Measurements from ENCODE around the gene WNT7B.

Gene WNT7B

DNA sequence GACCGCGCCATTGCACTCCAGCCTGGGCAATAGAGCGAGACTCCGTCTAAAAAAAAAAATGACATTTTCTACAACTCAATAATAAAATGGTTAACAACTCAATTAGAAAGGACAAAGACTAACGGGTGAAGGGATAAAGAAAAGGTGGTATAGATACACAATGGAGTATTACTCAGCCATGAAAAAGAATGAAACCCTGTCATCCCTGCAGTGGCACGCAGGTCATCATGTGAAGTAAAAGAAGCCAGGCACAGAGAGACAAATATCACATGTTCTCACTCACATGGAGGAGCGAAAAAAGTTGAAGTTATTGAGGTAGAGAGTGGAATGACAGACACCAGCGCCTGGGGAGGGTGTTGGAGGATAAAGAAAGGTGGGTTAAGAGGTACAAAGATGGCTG, 39.0 kb downstream of the WNT7B start:
- intact Hi-C loops (cut with DNase I): no loop called here
- DNase-seq: no peak

DNA sequence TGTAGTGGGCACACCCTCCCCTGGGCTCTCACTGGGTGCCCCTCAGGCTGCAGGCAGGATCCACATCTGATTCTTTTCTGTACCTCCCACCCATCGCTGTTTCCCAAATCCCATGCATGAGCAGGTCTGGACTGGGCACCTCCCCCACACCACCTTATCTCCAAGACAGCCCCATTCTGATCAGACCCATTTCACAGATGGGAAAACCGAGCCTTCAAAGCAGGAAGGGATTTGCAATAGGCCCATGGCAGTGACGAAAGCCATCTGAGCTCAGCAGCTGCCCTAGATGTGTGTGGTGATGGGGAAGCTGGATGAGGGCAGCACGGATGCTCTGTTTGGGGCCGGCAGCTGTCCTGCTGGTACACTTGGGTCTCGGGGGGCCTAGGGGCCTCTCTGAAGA, 41.4 kb downstream of the WNT7B start:
- DNase-seq: no peak
- intact Hi-C loops (cut with DNase I): no loop called here

DNA sequence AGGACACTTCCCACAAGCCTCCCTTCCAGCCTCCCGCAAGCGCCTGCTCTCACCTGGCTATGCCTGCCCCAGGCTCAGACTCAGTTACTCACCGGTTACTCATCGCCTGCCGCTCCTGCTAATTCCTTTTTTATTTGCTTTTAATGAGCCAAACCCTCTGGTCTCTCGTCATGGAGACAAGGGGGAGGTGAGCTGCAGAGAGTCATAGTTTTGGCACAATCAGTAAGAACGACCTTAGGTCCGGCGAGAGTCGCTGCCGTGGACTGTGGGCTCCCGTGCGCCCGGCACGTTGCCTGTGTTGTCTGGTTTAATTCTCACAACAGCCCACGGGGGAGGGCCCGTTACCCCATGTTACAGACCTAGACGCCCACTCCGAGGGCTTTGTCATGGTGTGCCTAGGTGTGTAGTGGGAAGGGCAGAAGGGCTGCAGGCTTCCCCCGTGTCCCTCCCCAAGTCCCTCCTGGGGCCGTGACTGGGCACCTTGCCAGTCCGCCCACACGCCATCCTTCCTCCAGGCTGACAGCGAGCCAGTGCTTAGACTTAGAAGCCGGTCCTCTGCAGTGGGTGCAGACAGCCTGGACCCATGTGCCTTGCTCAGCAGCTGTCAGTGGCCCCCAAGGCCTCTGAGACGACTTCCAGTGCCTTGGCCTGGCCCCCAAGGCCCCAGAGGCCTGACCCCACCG, 42.2 kb downstream of the WNT7B start:
- intact Hi-C loops (cut with DNase I): no loop called here
- DNase-seq: peak in 8 of 10 donors; percentile 43 to 93 (median 56)

DNA sequence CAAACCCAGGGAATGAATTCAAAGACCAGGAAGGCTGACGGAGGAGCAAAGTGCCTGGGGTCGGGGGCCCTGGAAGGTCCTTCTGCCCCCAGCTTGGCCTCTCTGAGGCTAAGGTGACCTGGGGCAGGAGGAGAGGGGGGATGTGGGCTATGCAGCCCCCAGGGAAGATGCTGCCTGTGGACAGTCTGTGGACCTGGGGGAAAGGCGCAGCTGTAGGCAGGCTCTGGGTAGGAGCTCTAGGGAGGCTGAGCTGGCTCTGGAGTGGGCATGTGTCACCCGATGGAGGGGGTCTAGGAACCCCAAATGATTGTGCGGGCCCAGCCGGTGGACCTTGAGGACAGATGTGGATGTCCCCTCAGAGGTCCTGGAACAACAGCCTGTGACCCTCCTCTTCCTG, 42.8 kb downstream of the WNT7B start:
- DNase-seq: no peak
- intact Hi-C loops (cut with DNase I): no loop called here

DNA sequence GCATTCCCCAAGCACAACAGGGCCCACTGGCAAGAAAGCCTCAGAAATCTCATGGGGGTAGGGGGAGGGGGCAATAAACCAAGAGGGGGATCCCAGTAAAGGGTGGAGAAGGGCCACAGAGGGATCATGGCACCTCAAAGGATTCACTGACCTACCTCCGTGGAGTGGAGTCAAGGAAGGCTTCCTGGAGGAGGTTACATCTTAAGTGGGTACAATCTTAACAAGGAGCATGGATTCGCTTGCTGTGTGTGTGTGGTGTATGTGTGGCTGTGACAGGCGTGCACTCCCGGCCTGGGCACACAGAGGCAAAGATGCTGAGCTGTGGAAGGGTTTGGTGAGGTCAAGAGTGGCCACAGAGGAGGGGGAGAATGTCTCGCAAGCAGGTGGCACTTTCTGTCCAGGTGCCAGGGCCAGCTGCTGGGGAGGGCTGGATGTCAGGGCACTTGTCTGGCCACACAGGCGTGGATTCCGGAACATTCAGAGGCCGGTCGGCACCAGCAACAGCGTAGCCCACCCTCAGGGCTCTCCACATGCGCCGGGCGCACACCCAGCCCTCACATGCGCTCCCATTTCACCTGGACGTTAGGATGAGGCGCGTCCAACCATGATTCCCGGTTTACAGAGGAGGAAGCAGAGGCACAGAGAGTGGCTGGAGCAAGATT, 43.3 kb downstream of the WNT7B start:
- DNase-seq: no peak
- intact Hi-C loops (cut with DNase I): no loop called here

DNA sequence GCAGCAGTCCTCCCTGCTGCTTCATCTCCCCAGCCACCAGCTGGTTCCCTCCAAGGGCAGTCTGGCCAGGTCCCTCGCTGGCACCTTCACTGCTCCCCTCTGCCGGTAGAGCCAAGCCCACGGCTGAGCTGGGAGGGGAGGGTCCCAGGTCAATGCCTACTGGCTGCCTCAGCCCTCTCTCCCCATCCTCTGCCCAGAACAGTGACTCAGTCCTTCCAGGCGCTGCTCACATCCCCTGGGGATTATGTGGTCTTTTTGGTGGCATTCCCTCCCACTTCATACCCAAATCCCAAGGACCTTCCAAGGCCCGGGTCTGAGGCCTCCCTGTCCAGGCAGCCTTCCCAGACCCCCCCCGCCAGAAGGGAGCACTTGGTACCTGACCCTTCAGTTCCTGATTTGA, 44.9 kb downstream of the WNT7B start:
- no peak for DNase-seq
- intact Hi-C loops (cut with DNase I): no loop called here

DNA sequence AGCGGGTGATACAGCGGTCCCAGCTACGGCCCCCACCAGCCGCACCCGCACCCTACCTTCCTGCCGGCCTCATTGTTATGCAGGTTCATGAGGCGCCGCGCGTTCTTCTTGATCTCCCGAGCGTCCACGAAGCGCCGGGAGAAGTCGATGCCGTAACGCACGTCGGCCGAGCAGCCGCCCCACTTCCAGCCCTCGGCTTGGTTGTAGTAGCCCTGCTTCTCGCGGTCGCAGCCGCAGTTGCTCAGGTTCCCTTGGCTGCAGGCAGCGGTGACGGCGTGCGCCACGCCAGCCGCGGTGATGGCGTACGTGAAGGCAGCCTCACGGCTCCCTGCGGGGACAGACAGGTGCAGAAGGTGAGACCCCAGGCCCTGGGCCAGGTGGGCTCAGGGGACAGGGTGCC, 45.9 kb downstream of the WNT7B start:
- intact Hi-C loops (cut with DNase I): no loop called here

DNA sequence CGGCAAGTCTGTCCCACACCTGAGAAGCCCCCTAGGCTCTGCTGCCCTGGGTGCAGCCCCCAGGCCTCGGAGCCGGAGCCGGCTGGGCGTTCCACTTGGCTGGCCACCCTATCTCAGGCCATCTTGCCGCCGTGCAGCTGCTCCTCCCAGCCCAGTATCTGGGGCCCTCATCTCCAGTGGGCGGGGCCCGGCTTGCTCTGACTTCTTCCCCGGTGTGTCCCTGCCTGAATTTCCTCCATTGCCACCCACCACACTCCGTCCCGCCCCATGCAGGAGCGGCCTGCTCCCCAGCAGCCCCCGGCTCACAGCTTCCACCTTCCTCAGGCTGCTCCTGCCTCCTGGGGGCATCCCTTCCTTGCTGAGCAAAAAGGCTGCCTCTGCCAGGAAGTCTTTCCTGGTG, 46.6 kb downstream of the WNT7B start:
- intact Hi-C loops (cut with DNase I): no loop called here
- no peak for DNase-seq

More for the DNA sequence above, 45.9 kb downstream of the WNT7B start:
- no peak for DNase-seq

DNA sequence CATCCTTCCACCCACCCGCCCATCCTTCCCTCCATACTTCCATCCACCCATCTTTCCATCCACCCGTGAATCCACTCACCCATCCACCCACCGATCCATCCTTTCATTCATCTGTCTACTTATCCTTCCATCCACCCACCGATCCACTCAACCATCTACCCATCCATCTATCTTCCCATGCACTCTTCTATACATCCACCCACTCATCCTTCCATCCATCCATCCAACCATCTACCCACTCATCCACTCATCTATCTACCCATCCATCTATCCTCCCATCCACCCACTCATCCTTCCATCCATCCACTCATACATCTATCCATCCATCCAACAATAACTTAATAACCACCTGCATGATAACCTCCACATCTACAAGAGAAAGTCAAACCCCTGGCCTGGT, 47.3 kb downstream of the WNT7B start:
- no peak for DNase-seq
- intact Hi-C loops (cut with DNase I): no loop called here

DNA sequence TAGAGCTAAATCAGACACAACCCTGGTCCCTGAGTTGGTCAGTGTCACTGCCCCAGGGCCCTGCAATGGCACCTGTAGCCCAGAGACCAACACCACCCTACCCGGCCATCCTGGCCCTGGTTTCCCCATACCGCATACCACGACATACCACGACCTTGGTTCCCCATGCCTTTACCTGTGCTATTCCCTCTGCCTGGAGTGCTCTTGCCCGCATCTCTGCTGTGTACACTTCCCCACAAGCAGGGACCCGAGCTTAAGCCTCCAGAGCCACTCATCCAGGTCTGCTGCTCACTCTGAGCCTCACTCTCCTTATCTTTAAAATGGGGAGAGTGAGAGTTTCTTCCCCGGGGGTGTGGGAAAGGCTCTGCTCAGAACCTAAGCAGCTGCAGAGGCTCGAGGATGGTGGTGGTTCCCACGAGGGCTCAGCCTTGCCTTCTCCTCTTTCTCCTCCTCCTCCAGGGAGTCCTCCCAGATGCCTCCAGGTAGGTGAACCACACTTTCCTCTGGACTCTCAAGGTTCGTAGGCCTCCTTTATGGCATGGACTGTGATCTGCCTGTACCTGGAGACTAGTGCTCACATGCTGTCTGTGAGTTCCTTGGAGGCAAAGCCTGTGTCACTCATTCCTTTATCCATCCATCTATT, 48.1 kb downstream of the WNT7B start:
- DNase-seq: no peak
- intact Hi-C loops (cut with DNase I): no loop called here

DNA sequence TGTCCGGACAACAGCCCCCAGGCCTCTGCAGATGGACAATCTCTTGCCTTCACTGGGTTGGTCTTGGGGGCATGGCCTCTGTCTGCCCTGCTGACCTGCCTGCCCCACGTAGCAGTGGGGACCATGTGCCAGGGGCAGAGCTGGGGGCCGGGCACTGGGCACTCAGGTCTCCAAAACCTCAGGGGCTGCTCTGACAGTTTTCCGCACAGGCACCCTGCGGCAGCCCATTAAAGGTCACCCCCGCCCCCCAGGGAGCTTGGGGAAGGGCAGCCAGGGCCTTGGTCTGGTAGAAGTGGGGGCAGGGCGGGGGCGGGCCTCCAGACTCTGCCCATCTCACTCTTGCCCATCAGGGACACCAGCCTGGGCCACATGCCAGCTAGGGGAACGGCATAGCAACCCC, 49.9 kb downstream of the WNT7B start:
- DNase-seq: no peak
- intact Hi-C loops (cut with DNase I): no loop called here

DNA sequence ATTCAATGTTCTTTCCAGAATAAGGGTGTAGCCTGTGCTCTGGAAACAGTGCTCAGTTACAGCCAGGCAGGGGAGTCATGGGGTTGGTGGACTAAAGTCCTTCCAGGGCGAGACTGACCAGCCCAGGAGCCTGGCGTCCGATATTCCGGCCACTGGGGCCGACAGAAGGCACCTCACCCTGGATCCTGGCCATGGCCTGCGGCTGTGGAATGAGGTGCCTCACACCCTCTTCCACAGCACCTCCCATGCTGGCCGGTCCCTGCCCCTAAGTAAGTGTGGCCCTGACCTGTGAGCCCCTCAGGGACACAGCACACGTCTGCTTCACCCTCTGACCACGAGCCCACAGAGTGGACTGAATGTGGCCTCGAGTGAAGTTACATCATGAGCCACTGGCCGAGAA, 50.5 kb downstream of the WNT7B start:
- no peak for DNase-seq
- intact Hi-C loops (cut with DNase I): no loop called here

DNA sequence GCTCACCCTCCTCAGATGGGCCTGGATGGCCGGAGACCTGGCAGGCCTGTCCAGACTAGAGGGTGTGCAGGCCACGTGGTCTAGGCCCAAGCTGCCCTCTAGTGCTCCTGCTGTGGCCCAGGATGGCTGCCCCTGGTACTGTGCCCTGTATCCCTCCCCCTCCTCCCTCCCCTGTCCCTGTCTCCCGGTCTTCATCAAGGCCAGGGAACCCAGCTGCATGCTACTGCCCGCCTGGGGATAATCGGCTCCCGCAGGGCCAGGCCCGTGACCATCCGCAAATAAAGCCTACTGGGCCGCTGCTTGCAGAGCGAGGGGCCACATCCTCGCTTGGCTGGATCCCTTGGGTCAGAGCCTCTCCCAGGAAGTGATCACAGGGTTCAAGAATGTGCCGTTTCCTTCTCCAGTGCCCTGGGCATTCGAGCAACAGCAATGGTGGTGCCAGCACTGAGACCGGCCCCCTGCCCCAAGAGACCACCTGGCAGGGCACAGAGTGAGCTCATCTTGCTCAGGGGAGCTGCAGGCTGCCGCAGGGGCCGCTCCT, 51.1 kb downstream of the WNT7B start:
- intact Hi-C loops (cut with DNase I): no loop called here
- DNase-seq: no peak

DNA sequence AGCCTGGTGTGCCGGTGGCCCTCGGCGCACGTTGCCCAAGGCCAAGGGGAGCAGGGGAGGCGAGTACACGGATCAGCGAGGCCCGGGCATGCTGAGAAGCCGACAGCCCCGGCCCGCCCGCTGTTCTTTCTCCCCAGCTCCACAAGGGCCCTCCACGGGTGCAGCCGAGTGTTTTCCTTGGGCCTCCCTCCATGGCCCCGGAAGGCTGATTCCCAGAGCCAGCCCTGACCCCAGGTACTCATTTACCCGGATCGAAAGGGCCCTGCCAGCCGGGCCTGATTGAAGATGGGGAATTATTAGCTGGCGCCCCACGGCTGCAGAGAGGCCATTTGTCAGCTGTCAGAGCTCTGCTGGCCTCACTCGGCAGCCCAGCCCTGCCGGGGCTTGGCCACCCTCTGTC, 53.1 kb downstream of the WNT7B start:
- intact Hi-C loops (cut with DNase I): no loop called here
- DNase-seq: no peak

DNA sequence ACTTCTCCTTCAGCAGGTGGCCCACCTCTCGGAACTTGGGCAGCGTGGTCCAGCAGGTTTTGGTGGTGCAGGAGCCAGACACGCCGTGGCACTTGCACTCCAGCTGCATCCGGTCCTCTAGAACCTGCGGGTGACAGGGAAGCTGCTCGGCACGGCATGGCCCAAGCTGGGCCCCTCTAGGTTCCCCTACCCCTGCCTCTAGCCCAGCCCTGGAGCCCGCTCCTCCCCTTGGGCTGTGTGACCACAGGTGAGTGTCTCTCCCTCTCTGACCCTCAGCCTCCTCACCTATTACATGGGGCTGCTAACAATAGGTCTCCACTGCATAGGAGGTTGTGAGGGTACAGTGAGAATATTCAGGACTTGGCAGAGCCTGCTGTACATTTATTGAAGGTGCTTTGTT, 53.8 kb downstream of the WNT7B start:
- intact Hi-C loops (cut with DNase I): no loop called here
- no peak for DNase-seq

DNA sequence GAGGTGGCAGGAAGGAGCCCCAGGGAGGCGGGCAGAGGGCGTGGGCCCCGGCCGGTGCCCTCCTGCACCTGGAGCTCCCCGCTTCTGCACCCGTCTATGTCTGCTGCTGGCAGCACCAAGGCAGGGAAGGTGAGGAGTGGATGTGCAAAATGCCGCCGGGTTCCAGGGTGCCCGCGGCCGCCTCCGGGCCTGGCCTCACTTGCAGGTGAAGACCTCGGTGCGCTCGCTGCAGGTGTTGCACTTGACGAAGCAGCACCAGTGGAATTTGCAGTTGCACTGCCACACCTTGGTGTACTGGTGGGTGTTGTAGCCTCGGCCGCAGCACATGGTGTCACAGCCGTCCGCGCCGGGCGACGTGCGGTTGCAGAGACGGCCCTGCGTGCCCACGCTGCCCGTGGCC, 54.3 kb downstream of the WNT7B start:
- intact Hi-C loops (cut with DNase I): no loop called here
- no peak for DNase-seq

DNA sequence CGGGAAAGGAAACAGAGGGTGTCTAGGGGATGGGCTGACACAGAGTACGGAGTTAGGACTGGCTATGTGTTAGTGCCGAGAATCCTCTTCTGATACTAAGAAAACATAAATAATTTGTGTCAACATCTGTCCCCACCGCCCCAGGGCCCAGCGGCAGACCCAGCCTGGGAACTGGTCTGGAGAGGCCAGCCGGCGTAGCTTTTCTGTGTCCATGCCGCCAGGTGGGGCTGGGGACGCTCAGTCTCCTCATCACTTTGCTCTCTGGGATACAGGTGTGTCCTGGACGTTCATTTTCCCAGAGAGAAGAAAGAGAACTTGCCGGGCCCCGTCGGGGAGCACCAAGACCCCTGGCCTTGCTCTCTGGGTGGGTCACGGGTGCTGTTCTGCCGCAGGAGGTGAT, 54.7 kb downstream of the WNT7B start:
- no peak for DNase-seq
- intact Hi-C loops (cut with DNase I): no loop called here

DNA sequence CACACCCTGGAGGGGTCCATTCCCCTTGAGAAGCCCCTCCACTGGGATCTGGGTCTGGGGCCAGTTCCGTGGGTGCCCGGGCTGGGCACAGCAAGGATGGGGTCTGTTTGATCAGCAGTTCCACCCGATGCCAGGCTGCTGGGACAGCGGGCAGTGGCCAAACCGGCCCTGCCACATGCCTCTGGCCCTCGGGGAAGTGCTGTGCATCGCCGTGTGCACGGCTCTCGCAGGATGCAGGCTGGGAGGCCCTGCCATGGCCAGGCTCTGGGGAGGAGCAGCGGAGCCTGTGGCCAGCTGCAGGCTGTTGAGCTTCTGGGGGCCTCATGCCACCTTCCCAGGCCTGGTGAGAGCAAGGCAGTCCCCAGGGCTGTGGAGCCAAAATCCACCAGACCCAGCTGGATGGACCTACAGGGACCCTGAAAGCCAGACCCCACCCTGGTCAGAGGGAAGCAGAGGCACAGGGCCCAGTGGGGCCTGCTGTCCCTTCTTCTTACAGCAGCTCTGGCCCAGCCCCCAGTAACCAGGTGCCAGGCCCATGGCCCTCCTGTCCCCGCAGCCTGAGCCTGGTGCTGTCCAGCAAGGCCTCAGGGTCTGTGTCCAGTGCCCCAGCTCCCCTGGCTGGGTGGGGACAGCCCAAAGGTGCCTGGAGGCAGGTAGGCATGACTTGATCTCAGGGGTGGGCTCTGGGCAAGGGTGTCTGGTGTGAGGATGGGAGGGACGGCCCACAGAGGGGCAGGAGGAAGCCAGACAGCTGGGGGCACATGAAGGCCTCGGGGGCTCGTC, 57.3 kb downstream of the WNT7B start:
- intact Hi-C loops (cut with DNase I): no loop called here
- DNase-seq: no peak

DNA sequence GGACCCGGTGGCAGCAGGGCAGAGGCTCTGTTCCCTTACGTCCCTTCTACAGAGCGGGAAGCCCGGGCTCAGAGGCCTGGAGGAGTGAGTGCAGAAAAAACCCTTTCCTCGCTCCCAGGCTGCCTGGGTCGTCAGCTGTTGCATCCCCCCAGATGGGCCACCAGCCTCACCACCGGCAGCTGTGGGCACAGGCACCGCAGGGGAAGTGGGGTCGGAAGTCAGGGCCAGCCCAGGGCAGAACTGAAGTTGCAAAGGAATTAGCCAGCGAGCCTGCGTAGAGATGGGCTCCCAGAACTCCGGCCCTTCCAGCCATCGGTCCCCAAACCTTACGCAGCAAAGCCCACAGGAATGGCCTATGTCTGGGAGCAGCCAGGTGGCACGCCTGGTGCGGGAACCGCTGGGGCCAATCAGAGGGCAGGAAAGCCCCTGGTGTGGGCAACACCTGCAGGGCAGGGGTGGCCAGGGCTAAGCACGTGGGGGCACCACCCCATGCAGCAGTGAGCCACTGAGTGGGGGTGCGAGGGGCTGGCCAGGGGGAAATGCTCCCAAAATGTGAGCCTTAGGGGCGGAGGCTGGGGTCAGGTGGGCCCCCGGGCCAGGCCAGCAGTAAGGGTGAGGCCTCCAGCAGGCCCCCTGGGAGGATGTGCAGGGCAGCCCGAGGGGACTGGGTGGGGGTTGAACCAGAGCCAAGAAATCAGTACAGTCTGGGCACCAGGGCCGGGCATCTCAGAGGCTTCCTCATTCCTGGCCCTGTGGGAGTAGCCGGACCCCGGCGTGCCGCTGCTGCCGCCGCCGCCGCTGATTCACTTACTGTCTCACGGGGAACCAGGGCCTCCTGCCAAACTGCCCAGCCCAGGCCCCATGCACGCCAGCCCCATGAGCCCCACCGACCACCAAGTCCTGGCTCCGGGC, 58.2 kb downstream of the WNT7B start:
- intact Hi-C loops (cut with DNase I): no loop called here
- no peak for DNase-seq
